Measurements from ENCODE around the gene PRDX5. TPM values are rescaled to one million over a fixed set of nuclear protein-coding genes. Genes with fewer than 3 reads are reported as not detected.
"Not testable (repeated sequence)": the region's sequence is repeated elsewhere in the genome, so short reads cannot be mapped to it uniquely, and the experiment has no call there.

The PRDX5 gene
- total RNA-seq, 1 experiment from 2014 or later, result 228 TPM

GRCh38 chr11:64314805-64315561 is 2.9 kb upstream of the PRDX5 start:
- no peaks in the 10 kb centered on the region for H3K79me1 ChIP-seq (ENCODE audit: insufficient read depth, low read depth, low read length, poor library complexity, severe bottlenecking)
- peak overlapping the region in 1 of 3 experiments; percentile 95; a peak in 1 of 7 replicates for H3K27ac Mint-ChIP-seq
- peaks cover 14 to 17% of the 10 kb centered on the region in 2 experiments for H3K4me1 Mint-ChIP-seq
- no peak overlapping the region for H2BK15ac ChIP-seq (ENCODE audit: low read depth, low read length)
- H3T11ph ChIP-seq (ENCODE audit: low read length), result no peak overlapping the region
- peak overlapping the region; percentile 29 to 35; a peak in 4 of 5 replicates for H3K4me3 Mint-ChIP-seq
- no peak overlapping the region for H4K91ac ChIP-seq (ENCODE audit: insufficient read length, low read depth, low read length)
- no peaks in the 10 kb centered on the region for H3K9me3 Mint-ChIP-seq
- no peak overlapping the region for H2AFZ ChIP-seq (ENCODE audit: low read length)
- H3K9ac ChIP-seq (ENCODE audit: extremely low read depth, insufficient read length, low read length), result no peak overlapping the region
- no peak overlapping the region for H2AK5ac ChIP-seq (ENCODE audit: insufficient read length, low read length)
- H4K20me1 ChIP-seq (ENCODE audit: control insufficient read depth, insufficient read depth, insufficient read length), result no peaks in the 10 kb centered on the region
- no peaks in the 10 kb centered on the region for H3K4me1 ChIP-seq (ENCODE audit: insufficient read depth, low read length)
- H2BK20ac ChIP-seq (ENCODE audit: low read depth, low read length, poor library complexity, severe bottlenecking), result no peak overlapping the region
- no peak for DNase-seq
- no peak overlapping the region for H3K56ac ChIP-seq (ENCODE audit: insufficient read length, low read depth, low read length)
- no peak overlapping the region for H2BK120ac ChIP-seq (ENCODE audit: low read depth, low read length, poor library complexity, severe bottlenecking)
- no peak overlapping the region for H3K27ac ChIP-seq (ENCODE audit: insufficient read length, low read depth, low read length)
- no peak overlapping the region for H4K5ac ChIP-seq (ENCODE audit: insufficient read length, low read depth, low read length)
- no peak overlapping the region for H3K4me2 ChIP-seq (ENCODE audit: insufficient read depth, insufficient read length, low read length)
- H2BK5ac ChIP-seq (ENCODE audit: insufficient read length, low read length), result no peak overlapping the region
- no peaks in the 10 kb centered on the region for H3K27me3 ChIP-seq (ENCODE audit: insufficient read depth, low read length)
- no peaks in the 10 kb centered on the region for H3K9me3 ChIP-seq (ENCODE audit: control insufficient read depth, low read depth, low read length)
- H3K36me3 Mint-ChIP-seq (ENCODE audit: insufficient read depth in 1 of 3, low read depth in 3 of 3), result peaks cover 18 to 40% (median 20%) of the 10 kb centered on the region in 3 experiments; a peak in 6 of 7 replicates
- WGBS (ENCODE audit: extremely low coverage, insufficient read length, low lambda C conversion rate), result no CpG with 5 or more reads among the region's 24 CpGs
- no peak overlapping the region for H3K23ac ChIP-seq (ENCODE audit: insufficient read length, low read depth, low read length)
- H3K14ac ChIP-seq (ENCODE audit: insufficient read depth, low read length), result no peak overlapping the region
- TF ChIP-seq, protein P1, sequence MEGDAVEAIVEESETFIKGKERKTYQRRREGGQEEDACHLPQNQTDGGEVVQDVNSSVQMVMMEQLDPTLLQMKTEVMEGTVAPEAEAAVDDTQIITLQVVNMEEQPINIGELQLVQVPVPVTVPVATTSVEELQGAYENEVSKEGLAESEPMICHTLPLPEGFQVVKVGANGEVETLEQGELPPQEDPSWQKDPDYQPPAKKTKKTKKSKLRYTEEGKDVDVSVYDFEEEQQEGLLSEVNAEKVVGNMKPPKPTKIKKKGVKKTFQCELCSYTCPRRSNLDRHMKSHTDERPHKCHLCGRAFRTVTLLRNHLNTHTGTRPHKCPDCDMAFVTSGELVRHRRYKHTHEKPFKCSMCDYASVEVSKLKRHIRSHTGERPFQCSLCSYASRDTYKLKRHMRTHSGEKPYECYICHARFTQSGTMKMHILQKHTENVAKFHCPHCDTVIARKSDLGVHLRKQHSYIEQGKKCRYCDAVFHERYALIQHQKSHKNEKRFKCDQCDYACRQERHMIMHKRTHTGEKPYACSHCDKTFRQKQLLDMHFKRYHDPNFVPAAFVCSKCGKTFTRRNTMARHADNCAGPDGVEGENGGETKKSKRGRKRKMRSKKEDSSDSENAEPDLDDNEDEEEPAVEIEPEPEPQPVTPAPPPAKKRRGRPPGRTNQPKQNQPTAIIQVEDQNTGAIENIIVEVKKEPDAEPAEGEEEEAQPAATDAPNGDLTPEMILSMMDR (conservative IDR thresholded peaks at IDR 0.05), result no peak; the same call in 1 of the 3 replicates
- H3K4ac ChIP-seq (ENCODE audit: low read depth, low read length), result no peak overlapping the region
- no peak overlapping the region for H2BK12ac ChIP-seq (ENCODE audit: insufficient read length, low read depth, low read length)
- peaks cover 3% of the 10 kb centered on the region for H3K23me2 ChIP-seq (ENCODE audit: insufficient read length, low read depth, low read length, poor library complexity, severe bottlenecking)
- H3K18ac ChIP-seq (ENCODE audit: insufficient read length, low read depth, low read length), result no peak overlapping the region
- no peak overlapping the region for H4K8ac ChIP-seq (replicated peaks; ENCODE audit: insufficient read length, low read depth, low read length)
- H3K27me3 Mint-ChIP-seq (ENCODE audit: low read depth), result no peaks in the 10 kb centered on the region
- H3K79me2 ChIP-seq (ENCODE audit: insufficient read depth, low read length), result peaks cover 4% of the 10 kb centered on the region; the same call in 1 of the 2 replicates

GRCh38 chr11:64315667-64316526 is 2.0 kb upstream of the PRDX5 start:
- WGBS (ENCODE audit: extremely low coverage, insufficient read length, low lambda C conversion rate), result no CpG with 5 or more reads among the region's 25 CpGs
- H3K27me3 Mint-ChIP-seq (ENCODE audit: low read depth); H3K4ac ChIP-seq (ENCODE audit: low read depth, low read length); H2BK20ac ChIP-seq (ENCODE audit: low read depth, low read length, poor library complexity, severe bottlenecking); H2BK15ac ChIP-seq (ENCODE audit: low read depth, low read length); H2BK12ac ChIP-seq (ENCODE audit: insufficient read length, low read depth, low read length); H3K9ac ChIP-seq (ENCODE audit: extremely low read depth, insufficient read length, low read length); H3K23me2 ChIP-seq (ENCODE audit: insufficient read length, low read depth, low read length, poor library complexity, severe bottlenecking); H3K23ac ChIP-seq (ENCODE audit: insufficient read length, low read depth, low read length); H2BK120ac ChIP-seq (ENCODE audit: low read depth, low read length, poor library complexity, severe bottlenecking); H3K14ac ChIP-seq (ENCODE audit: insufficient read depth, low read length); H4K8ac ChIP-seq (replicated peaks; ENCODE audit: insufficient read length, low read depth, low read length); H4K20me1 ChIP-seq (ENCODE audit: control insufficient read depth, insufficient read depth, insufficient read length); H3K56ac ChIP-seq (ENCODE audit: insufficient read length, low read depth, low read length); H3K4me1 ChIP-seq (ENCODE audit: insufficient read depth, low read length); DNase-seq; H2AFZ ChIP-seq (ENCODE audit: low read length); H2AK5ac ChIP-seq (ENCODE audit: insufficient read length, low read length); H3K9me3 Mint-ChIP-seq; H3K27ac ChIP-seq (ENCODE audit: insufficient read length, low read depth, low read length); H3K79me1 ChIP-seq (ENCODE audit: insufficient read depth, low read depth, low read length, poor library complexity, severe bottlenecking); H4K5ac ChIP-seq (ENCODE audit: insufficient read length, low read depth, low read length); H3T11ph ChIP-seq (ENCODE audit: low read length); H4K91ac ChIP-seq (ENCODE audit: insufficient read length, low read depth, low read length); H3K79me2 ChIP-seq (ENCODE audit: insufficient read depth, low read length); H2BK5ac ChIP-seq (ENCODE audit: insufficient read length, low read length); H3K9me3 ChIP-seq (ENCODE audit: control insufficient read depth, low read depth, low read length); H3K27me3 ChIP-seq (ENCODE audit: insufficient read depth, low read length); H3K18ac ChIP-seq (ENCODE audit: insufficient read length, low read depth, low read length): not testable (repeated sequence)
- H3K36me3 Mint-ChIP-seq (ENCODE audit: insufficient read depth in 1 of 3, low read depth in 3 of 3), result peaks cover 18 to 43% (median 29%) of the 10 kb centered on the region in 3 experiments; a peak in 6 of 7 replicates
- peak overlapping the region in 2 of 3 experiments; percentile 75 to 100; a peak in 3 of 7 replicates for H3K27ac Mint-ChIP-seq
- peak overlapping the region; percentile 90 to 93 for H3K4me3 Mint-ChIP-seq
- H3K4me1 Mint-ChIP-seq, result peaks cover 14 to 17% of the 10 kb centered on the region in 2 experiments
- H3K4me2 ChIP-seq (ENCODE audit: insufficient read depth, insufficient read length, low read length), result peak overlapping the region; percentile 51
